ENCODE data around the gene KRTAP10-6.

GRCh38 chr21:44615466-44615865 is 23.2 kb upstream of the KRTAP10-6 start:
- no peak for TF ChIP-seq POLR2AphosphoS5 (IDR thresholded peaks at IDR 0.05; ENCODE audit: low read depth, low read length)
- TF ChIP-seq POLR2A (IDR thresholded peaks at IDR 0.05; ENCODE audit: low read depth, low read length), result no peak
